ENCODE results near the gene GABRA6. TPM values are rescaled to one million over a fixed set of nuclear protein-coding genes. Genes with fewer than 3 reads are reported as not detected.
A peak's percentile ranks its signal among the peaks of the same experiment; 100 is the strongest.

GABRA6 gene
- total RNA-seq, 1 experiment from 2014 or later: not detected

DNA sequence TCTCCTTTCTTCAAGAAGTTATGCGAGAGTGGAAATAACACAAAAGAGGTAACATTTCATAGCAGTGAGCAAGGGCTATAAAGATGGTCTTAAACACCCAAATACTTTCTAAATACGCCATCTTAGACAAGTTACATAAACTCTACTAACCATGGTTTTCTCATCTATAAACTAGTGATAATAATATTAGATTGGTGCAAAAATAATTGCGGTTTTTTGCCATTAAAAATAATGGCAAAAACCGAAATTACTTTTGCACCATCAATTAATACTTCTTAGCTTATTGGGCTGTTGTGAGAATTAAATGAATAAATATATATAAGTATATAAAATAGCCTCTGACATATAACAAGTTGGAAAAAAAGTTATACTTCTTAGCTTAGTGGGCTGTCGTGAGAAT is 23.7 kb downstream of the GABRA6 start:
- TF ChIP-seq ATF2 (CRISPR knock-in tag; IDR thresholded peaks at IDR 0.05; ENCODE audit: borderline replicate concordance, low read depth) (no peak), NFE2L1 (CRISPR knock-in tag; IDR thresholded peaks at IDR 0.05) (no peak), USF1 (CRISPR knock-in tag; IDR thresholded peaks at IDR 0.05) (no peak), HMGXB4 (CRISPR knock-in tag; IDR thresholded peaks at IDR 0.05) (no peak)
- H3K4me1 Mint-ChIP-seq: peaks cover 8% of the 10 kb centered on the region
- H3K9me3 Mint-ChIP-seq: no peaks in the 10 kb centered on the region
- no peak for DNase-seq (ENCODE audit: low spot score)
- ChIA-PET CTCF (no interaction called here), POLR2A (no interaction called here)
- H3K4me3 Mint-ChIP-seq: no peak overlapping the region
- no peaks in the 10 kb centered on the region for H3K36me3 Mint-ChIP-seq
- H3K27me3 Mint-ChIP-seq (ENCODE audit: low read depth): no peaks in the 10 kb centered on the region
- no peak for ATAC-seq
- no peak overlapping the region for H3K27ac Mint-ChIP-seq

DNA sequence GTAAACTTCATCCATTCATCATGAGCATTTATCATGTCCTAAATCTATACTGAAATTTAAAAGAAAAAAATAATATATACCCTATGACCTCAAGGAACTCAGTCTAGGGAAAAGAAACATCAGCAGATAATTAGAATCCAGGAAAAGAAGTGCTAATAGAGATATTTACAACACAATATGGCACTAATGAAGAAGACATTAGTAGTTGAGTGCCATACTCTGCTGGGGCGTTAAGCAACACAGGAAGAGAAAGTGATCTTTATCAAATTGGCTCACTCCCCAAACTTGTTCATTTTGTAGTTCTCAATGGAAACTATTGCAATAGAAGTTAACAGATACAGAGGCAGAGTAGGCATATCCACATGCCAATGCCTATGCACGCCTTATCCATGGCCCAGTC is 27.5 kb downstream of the GABRA6 start:
- H3K9me3 Mint-ChIP-seq: peaks cover 7% of the 10 kb centered on the region
- peak overlapping the region; percentile 93; the same call in 1 of the 2 replicates for H3K27ac Mint-ChIP-seq
- H3K27me3 Mint-ChIP-seq (ENCODE audit: low read depth): no peaks in the 10 kb centered on the region
- POLR2A ChIA-PET: no interaction called here
- peaks cover 8% of the 10 kb centered on the region for H3K4me1 Mint-ChIP-seq
- H3K4me3 Mint-ChIP-seq: no peak overlapping the region
- ATAC-seq: peak; percentile 46; the same call in 1 of the 2 replicates
- CTCF ChIA-PET: no interaction called here
- peaks cover 5% of the 10 kb centered on the region; the same call in 1 of the 2 replicates for H3K36me3 Mint-ChIP-seq
- no peak for DNase-seq (ENCODE audit: low spot score)
- no peak for TF ChIP-seq GTF2I (CRISPR knock-in tag; conservative IDR thresholded peaks at IDR 0.05)
- TF ChIP-seq FOXP1 (CRISPR knock-in tag; IDR thresholded peaks at IDR 0.05; ENCODE audit: borderline replicate concordance): no peak
- no peak for TF ChIP-seq NR2C2 (CRISPR knock-in tag; IDR thresholded peaks at IDR 0.05)
- TF ChIP-seq CREB1 (CRISPR knock-in tag; IDR thresholded peaks at IDR 0.05): no peak
- no peak for TF ChIP-seq SP1 (CRISPR knock-in tag; conservative IDR thresholded peaks at IDR 0.05)
- TF ChIP-seq, protein P1, sequence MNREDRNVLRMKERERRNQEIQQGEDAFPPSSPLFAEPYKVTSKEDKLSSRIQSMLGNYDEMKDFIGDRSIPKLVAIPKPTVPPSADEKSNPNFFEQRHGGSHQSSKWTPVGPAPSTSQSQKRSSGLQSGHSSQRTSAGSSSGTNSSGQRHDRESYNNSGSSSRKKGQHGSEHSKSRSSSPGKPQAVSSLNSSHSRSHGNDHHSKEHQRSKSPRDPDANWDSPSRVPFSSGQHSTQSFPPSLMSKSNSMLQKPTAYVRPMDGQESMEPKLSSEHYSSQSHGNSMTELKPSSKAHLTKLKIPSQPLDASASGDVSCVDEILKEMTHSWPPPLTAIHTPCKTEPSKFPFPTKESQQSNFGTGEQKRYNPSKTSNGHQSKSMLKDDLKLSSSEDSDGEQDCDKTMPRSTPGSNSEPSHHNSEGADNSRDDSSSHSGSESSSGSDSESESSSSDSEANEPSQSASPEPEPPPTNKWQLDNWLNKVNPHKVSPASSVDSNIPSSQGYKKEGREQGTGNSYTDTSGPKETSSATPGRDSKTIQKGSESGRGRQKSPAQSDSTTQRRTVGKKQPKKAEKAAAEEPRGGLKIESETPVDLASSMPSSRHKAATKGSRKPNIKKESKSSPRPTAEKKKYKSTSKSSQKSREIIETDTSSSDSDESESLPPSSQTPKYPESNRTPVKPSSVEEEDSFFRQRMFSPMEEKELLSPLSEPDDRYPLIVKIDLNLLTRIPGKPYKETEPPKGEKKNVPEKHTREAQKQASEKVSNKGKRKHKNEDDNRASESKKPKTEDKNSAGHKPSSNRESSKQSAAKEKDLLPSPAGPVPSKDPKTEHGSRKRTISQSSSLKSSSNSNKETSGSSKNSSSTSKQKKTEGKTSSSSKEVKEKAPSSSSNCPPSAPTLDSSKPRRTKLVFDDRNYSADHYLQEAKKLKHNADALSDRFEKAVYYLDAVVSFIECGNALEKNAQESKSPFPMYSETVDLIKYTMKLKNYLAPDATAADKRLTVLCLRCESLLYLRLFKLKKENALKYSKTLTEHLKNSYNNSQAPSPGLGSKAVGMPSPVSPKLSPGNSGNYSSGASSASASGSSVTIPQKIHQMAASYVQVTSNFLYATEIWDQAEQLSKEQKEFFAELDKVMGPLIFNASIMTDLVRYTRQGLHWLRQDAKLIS (CRISPR knock-in tag; IDR thresholded peaks at IDR 0.05; ENCODE audit: borderline replicate concordance): no peak
- TF ChIP-seq, protein P2, sequence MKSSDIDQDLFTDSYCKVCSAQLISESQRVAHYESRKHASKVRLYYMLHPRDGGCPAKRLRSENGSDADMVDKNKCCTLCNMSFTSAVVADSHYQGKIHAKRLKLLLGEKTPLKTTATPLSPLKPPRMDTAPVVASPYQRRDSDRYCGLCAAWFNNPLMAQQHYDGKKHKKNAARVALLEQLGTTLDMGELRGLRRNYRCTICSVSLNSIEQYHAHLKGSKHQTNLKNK (CRISPR knock-in tag; IDR thresholded peaks at IDR 0.05): no peak
- no peak for TF ChIP-seq PREB (CRISPR knock-in tag; IDR thresholded peaks at IDR 0.05; ENCODE audit: borderline replicate concordance)
- TF ChIP-seq, protein P3, sequence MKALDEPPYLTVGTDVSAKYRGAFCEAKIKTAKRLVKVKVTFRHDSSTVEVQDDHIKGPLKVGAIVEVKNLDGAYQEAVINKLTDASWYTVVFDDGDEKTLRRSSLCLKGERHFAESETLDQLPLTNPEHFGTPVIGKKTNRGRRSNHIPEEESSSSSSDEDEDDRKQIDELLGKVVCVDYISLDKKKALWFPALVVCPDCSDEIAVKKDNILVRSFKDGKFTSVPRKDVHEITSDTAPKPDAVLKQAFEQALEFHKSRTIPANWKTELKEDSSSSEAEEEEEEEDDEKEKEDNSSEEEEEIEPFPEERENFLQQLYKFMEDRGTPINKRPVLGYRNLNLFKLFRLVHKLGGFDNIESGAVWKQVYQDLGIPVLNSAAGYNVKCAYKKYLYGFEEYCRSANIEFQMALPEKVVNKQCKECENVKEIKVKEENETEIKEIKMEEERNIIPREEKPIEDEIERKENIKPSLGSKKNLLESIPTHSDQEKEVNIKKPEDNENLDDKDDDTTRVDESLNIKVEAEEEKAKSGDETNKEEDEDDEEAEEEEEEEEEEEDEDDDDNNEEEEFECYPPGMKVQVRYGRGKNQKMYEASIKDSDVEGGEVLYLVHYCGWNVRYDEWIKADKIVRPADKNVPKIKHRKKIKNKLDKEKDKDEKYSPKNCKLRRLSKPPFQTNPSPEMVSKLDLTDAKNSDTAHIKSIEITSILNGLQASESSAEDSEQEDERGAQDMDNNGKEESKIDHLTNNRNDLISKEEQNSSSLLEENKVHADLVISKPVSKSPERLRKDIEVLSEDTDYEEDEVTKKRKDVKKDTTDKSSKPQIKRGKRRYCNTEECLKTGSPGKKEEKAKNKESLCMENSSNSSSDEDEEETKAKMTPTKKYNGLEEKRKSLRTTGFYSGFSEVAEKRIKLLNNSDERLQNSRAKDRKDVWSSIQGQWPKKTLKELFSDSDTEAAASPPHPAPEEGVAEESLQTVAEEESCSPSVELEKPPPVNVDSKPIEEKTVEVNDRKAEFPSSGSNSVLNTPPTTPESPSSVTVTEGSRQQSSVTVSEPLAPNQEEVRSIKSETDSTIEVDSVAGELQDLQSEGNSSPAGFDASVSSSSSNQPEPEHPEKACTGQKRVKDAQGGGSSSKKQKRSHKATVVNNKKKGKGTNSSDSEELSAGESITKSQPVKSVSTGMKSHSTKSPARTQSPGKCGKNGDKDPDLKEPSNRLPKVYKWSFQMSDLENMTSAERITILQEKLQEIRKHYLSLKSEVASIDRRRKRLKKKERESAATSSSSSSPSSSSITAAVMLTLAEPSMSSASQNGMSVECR (CRISPR knock-in tag; IDR thresholded peaks at IDR 0.05; ENCODE audit: borderline replicate concordance): no peak
- no peak for TF ChIP-seq NR3C1 (CRISPR knock-in tag; conservative IDR thresholded peaks at IDR 0.05; ENCODE audit: low read depth)
- no peak for TF ChIP-seq SMAD3 (CRISPR knock-in tag; IDR thresholded peaks at IDR 0.05; ENCODE audit: borderline replicate concordance)
- TF ChIP-seq, protein P4, sequence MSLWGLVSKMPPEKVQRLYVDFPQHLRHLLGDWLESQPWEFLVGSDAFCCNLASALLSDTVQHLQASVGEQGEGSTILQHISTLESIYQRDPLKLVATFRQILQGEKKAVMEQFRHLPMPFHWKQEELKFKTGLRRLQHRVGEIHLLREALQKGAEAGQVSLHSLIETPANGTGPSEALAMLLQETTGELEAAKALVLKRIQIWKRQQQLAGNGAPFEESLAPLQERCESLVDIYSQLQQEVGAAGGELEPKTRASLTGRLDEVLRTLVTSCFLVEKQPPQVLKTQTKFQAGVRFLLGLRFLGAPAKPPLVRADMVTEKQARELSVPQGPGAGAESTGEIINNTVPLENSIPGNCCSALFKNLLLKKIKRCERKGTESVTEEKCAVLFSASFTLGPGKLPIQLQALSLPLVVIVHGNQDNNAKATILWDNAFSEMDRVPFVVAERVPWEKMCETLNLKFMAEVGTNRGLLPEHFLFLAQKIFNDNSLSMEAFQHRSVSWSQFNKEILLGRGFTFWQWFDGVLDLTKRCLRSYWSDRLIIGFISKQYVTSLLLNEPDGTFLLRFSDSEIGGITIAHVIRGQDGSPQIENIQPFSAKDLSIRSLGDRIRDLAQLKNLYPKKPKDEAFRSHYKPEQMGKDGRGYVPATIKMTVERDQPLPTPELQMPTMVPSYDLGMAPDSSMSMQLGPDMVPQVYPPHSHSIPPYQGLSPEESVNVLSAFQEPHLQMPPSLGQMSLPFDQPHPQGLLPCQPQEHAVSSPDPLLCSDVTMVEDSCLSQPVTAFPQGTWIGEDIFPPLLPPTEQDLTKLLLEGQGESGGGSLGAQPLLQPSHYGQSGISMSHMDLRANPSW (CRISPR knock-in tag; conservative IDR thresholded peaks at IDR 0.05; ENCODE audit: low read depth): no peak
- no peak for TF ChIP-seq IRF2 (CRISPR knock-in tag; IDR thresholded peaks at IDR 0.05; ENCODE audit: borderline replicate concordance, low read depth)
- TF ChIP-seq RORB (CRISPR knock-in tag; IDR thresholded peaks at IDR 0.05): no peak
